HG02623 (cell line): ENCODE data around the gene NOC2L.

ENCODE experiments used
- ATAC-seq: cut with Tn5 transposase; IDR thresholded peaks from one replicate; pipeline ENCODE4 v1.9.1; 2021; ENCODE audit warnings: moderate library complexity; ENCODE audit not compliant: unreplicated experiment

Gene NOC2L

DNA sequence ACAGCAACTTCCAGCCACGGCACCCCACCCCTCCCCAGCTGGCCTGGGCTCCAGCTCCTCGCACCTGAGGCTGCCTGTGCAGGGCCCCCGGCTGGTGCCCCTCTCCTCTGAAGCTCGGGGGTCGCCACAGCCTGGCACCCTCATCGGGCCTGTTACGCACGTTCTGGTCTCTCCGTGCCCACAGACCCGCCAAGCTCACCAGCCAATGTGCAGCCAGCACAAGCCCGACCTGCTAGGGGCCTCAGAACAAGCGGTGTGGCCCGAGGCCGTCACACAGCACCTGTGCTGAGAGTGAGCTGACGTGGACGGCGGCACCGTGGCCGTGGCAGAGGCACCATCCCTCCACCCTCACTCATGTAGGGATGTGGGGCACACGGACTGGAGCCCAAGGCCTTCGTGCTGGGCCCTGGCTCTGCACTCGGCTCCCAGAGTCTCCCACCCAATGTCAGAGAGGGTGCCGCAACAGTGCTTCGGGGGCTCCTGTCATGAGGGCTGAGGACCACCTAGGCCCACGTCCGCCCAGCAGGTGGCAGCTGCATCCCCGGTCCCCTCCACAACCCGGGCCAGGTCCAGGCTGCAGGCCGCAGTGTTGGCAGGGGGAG is 39.7 kb downstream of the NOC2L start:
- no peak for ATAC-seq

- no peak for ATAC-seq
These were observed 40.2 kb downstream of the NOC2L start for GRCh38 chr1:918843-919242.

DNA sequence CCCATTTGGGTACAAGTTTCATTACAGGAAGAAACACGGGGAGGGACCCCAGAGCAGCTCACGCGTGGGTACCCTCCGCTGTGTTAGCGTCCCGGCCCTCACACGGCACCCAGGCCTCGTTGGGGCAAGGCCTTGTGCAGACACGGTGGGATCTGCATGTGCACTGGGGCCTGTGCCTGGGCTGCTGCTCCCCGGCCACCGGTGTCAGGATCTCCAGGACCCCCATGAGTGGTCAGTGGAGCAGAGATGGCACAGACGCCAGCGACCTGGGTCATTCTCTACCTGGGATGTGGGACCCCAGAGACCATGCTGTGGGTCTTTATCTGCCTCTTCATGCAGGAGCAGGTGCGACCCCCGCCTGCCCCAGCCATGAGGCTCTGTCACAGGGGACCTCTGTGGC is 40.7 kb downstream of the NOC2L start:
- no peak for ATAC-seq

DNA sequence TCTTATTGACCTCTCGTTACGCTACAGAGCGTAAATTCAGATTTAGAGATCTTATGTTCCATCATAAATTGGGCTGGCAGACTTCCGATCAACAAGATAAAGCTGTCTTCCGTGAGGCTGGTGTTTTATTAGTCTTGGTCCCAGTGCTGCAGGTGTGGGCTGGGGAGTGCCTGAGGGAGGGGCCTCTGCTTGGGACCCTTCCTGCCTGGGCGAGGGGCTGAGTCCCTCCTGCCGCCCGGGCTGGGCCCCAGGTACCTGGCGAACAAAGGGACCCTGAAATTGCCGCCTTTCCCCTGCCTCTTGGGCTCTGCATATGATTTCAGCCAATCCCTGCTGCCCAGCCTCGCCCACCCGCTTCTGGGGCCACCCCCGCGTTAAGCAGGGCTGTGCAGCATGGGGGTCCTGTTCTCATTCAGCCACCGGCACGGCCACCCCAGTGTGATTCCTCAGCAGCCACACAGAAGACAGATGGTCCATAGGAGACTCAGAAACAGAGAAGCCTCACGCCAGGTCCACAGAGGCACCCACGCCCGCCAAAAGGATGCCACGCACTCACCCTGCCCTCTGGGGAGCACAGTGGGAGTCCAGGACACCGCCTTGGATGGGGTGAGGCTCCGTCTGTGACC is 41.5 kb downstream of the NOC2L start:
- no peak for ATAC-seq

DNA sequence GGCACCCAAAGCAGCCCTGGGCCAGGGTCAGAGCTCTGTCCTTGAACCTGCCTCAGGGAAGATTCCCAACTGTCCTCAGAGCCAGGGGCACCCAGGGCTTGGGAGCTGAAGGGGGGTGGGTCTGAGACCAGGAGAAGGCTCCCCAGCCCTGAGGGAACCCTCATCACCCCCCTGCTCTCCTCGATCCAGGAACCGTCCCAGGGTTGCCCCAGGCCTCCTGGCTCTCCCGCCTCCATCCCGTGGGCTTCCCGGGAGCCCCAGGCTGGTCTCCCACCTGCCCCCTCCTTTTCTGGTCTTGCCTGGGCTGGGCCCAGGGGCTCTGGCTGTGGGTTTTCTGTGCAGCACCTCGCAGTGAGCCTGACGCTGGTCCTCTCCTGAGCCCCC is 42.0 kb downstream of the NOC2L start:
- ATAC-seq: no peak

GRCh38 chr1:916173-917075 is 42.6 kb downstream of the NOC2L start:
- no peak for ATAC-seq

DNA sequence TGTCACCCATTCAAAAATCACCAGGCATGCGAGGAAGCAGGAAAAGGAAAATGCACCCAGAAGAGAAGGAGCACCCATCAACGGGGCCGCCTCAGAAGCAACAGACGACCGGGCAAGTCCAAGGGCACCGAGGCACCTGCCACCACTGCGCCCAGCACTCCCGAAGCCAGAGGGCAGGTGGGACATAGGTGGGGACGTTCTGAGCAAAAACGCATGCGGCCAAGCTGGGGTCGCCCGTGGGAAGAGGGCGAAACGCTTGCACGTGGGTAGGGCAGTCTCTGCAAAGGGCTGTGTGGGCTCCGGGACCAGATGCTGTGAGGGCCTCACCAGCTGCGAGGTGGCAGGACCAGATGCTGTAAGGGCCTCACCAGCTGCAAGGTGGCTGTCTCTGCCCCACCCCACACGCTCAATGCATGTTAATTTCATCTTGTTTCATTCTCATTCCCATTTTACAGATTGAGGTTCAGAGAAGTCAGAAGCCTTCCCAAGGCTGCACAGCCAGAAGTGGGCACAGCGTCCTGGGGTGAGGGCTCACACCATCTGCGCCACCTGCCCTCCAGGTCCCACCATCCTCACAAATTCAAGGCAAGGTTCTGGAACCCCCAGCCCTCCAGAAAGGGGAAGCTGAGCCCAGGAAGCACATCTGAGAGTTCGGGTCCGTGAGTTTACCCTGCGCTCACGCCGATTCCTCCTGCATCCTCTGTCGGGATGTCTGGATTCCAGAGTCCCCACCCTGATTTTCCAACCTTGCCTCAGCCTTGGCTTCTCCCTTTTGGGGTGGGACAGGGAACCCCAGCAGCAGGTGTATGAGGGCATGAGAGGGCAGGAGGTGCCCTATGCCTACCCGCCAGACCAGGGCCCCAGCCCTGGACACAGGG is 43.5 kb downstream of the NOC2L start:
- ATAC-seq: no peak

- ATAC-seq: no peak
These were observed 44.2 kb downstream of the NOC2L start for GRCh38 chr1:914891-915280.

- ATAC-seq: no peak
These were observed 44.7 kb downstream of the NOC2L start for GRCh38 chr1:914131-914890.

GRCh38 chr1:913491-914130 is 45.4 kb downstream of the NOC2L start:
- ATAC-seq: no peak

- no peak for ATAC-seq
These were observed 46.2 kb downstream of the NOC2L start for GRCh38 chr1:912740-913301.

- no peak for ATAC-seq
These were observed 46.9 kb downstream of the NOC2L start for GRCh38 chr1:911875-912739.

GRCh38 chr1:910881-911721 is 48.0 kb downstream of the NOC2L start:
- ATAC-seq: no peak

GRCh38 chr1:910311-910880 is 48.7 kb downstream of the NOC2L start:
- no peak for ATAC-seq

DNA sequence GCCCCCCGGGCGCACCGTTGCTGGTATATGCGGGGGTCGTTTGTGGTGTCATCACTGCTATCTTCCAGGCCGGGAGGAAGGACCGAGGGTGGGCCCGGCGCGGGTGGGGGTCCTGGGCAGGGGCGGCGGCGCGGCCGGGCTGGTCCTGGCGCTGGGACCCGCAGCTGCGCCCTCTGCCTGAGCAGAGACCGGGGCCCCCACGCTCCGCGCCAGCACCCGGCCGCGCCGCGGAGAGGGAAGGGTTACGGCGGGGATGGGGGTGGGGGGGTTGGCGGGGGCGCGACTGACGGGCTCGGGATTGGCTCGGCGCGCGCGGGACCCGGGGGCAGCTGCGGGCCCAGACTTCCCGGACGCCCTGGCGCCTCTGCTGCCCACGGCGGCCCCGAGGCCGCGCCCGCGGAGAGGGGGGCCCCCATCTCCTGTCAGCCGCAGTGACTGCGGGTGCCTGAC is 49.2 kb downstream of the NOC2L start:
- no peak for ATAC-seq

GRCh38 chr1:908661-909060 is 50.4 kb downstream of the NOC2L start:
- ATAC-seq: no peak
